ENCODE results near the gene HEPACAM2.

- no peak for TF ChIP-seq EZH2phosphoT487 (IDR thresholded peaks at IDR 0.05; ENCODE audit: insufficient read depth, low read depth)
- TF ChIP-seq EZH2 (IDR thresholded peaks at IDR 0.05; ENCODE audit: insufficient read depth, poor library complexity, severe bottlenecking) = no peak
Measured at GRCh38 chr7:93159490-93159889, 66.8 kb downstream of the HEPACAM2 start.

Data from GM23248 (cell line).